ENCODE measurements around the gene NPB. TPM values are rescaled to one million over a fixed set of nuclear protein-coding genes. Genes with fewer than 3 reads are reported as not detected.

Gene NPB
- total RNA-seq, 1 donor = 0.10 TPM

GRCh38 chr17:81867170-81867990 is 34.7 kb upstream of the NPB start:
- Histone ChIP-seq H3K9me3 (ENCODE audit: low read depth, low read length) (no peaks in the 10 kb centered on the region), H3K4me3 (ENCODE audit: low read length) (no peak overlapping the region), H3K27me3 (ENCODE audit: insufficient read depth, low read length) (no peaks in the 10 kb centered on the region), H3K4me1 (ENCODE audit: insufficient read depth, low read length) (peaks cover 64% of the 10 kb centered on the region)

DNA sequence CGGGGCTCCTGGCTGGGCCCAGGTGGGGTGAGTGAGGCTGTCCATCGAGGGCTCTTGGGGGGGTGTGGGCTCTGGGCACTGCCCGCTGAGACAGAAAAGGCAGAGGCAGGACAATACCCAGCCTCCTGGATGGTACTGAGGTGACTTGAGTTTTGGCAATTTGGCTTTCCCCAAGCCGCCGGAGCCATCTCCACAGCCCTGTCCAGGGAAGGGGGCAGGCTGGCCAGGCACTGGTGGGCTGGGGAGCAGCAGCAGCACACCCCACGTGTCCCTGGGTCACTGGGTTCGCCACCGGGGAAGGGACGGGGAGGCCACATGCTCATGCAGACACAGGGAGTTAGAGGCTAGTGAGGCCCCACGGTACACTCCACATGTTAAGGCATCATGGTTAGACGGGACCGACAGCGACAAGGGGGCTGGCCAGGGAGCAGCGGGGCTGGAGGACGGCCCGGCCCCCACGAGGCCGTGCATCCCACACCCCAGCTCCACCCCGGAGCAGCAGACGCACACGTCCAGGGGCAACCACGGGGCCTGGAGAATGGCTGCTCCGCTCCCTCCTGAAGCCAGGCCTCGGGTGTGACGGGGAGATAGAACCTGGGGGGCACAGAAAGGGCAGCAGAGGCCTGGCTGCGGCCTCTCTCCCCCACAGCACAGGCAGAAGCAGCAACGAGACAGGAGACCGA is 33.9 kb upstream of the NPB start:
- Histone ChIP-seq H3K4me1 (ENCODE audit: insufficient read depth, low read length) (peaks cover 65% of the 10 kb centered on the region), H3K27me3 (ENCODE audit: insufficient read depth, low read length) (no peaks in the 10 kb centered on the region), H3K9me3 (ENCODE audit: low read depth, low read length) (no peaks in the 10 kb centered on the region), H3K4me3 (ENCODE audit: low read length) (no peak overlapping the region)

- Histone ChIP-seq H3K27me3 (ENCODE audit: insufficient read depth, low read length) (no peaks in the 10 kb centered on the region), H3K9me3 (ENCODE audit: low read depth, low read length) (no peaks in the 10 kb centered on the region), H3K4me1 (ENCODE audit: insufficient read depth, low read length) (peaks cover 61% of the 10 kb centered on the region), H3K4me3 (ENCODE audit: low read length) (no peak overlapping the region)
These were observed 33.3 kb upstream of the NPB start for GRCh38 chr17:81868674-81869220.

- peaks cover 61% of the 10 kb centered on the region for H3K4me1 ChIP-seq (ENCODE audit: insufficient read depth, low read length)
These were observed 32.6 kb upstream of the NPB start for GRCh38 chr17:81869221-81870130.

DNA sequence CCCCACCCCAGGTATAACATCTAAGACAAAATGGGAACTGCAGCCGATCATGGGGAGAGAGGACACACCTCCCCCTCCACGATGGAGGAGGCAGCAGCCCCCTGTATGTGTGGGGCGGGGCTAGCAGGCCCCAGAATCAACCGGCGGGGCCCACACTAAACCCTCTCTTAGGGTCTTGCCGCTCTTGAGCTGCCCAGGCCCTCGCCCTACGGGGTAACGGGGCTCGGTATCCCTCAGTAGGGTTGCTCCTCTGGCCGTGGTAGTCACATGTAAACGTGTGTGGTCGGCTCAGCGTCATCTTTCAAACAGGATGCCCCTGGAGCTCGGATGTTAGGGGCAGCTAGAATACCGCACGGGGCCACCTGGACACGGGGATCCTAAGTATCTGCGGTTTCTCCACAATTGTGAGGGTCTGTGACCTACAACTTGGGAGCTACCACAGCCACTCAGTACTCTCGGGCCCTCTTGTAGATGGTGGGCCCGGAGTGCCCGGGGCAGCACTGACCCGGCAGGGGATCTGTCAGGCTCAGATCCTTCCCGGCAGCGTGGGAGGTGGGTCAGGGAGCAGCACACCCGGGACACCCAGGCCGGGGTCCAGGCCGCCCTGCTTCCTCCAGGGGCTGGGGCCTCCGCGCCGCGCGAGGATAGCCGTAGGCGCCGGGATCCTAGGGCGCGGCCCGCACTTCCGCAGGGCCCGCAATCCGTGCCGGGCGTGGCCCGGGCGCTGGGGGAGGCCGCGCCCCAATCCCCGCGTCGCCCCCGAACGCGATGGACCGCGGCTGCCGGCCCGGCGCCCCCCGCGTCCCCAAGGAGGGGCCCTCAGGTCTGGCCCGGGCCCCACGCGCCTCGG is 31.7 kb upstream of the NPB start:
- Histone ChIP-seq H3K27me3 (ENCODE audit: insufficient read depth, low read length) (no peaks in the 10 kb centered on the region), H3K9me3 (ENCODE audit: low read depth, low read length) (no peaks in the 10 kb centered on the region), H3K4me3 (ENCODE audit: low read length) (peak overlapping the region; percentile 87), H3K4me1 (ENCODE audit: insufficient read depth, low read length) (peaks cover 61% of the 10 kb centered on the region)

More at GRCh38 chr17:81869221-81870130, 32.6 kb upstream of the NPB start:
- peak overlapping the region; percentile 87 for H3K4me3 ChIP-seq (ENCODE audit: low read length)
- H3K9me3 ChIP-seq (ENCODE audit: low read depth, low read length) = no peaks in the 10 kb centered on the region
- no peaks in the 10 kb centered on the region for H3K27me3 ChIP-seq (ENCODE audit: insufficient read depth, low read length)

GRCh38 chr17:81870981-81871386 is 31.1 kb upstream of the NPB start, which contains the start of gene ARHGDIA:
TSS of gene ARHGDIA (minus strand) at chr17:81871337. CDS start at chr17:81869930, 1,407 bp downstream.
- no peaks in the 10 kb centered on the region for H3K27me3 ChIP-seq (ENCODE audit: insufficient read depth, low read length)
- H3K4me3 ChIP-seq (ENCODE audit: low read length) = peak within 1 kb of the TSS; percentile 87
- no peaks in the 10 kb centered on the region for H3K9me3 ChIP-seq (ENCODE audit: low read depth, low read length)
- H3K4me1 ChIP-seq (ENCODE audit: insufficient read depth, low read length) = peaks cover 61% of the 10 kb centered on the region

DNA sequence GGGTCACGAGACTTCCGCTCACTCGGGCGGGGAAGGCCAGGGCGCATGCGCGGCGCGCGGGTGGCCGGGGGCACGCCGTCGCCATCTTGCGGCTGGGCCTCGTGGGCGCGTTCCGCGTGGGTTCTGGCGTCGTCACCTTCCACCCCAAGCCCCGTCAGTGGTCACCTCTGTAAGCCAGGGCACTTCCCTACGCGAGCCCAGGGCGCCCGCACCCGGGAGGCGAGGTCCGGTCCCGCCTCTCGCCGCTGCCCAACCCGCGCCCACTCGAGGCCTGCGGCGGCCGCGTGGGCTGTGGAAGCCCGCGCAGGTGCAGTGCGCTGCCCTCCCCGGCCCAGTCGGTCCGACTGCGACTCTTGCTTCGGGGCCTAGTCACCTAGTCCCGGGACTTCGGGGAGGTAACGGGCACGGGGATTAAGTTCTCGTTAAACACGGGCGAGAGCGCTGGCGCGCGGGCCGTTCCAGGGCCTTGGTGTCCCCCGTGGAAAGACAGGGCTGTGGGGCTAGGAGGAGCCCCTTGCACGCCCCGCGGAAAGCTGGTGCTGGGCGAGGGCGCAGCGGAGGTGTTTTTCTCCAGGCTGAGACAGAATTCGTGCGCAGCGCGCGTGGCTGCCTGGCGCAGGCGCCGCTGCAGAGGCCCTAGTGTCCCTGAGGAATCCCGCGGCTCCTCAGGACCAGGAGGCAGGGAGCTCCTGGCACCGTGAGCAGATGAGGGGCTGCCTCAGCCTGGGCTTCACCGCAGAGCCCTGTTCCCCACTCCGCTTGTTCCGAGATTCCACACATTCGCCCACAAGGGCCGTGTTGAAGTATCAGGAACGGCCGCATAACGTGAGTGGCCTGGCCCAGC is 30.4 kb upstream of the NPB start:
- Histone ChIP-seq H3K27me3 (ENCODE audit: insufficient read depth, low read length) (no peaks in the 10 kb centered on the region), H3K4me1 (ENCODE audit: insufficient read depth, low read length) (peaks cover 56% of the 10 kb centered on the region), H3K9me3 (ENCODE audit: low read depth, low read length) (no peaks in the 10 kb centered on the region), H3K4me3 (ENCODE audit: low read length) (peak overlapping the region; percentile 85)

- Histone ChIP-seq H3K4me3 (ENCODE audit: low read length) (no peak overlapping the region), H3K9me3 (ENCODE audit: low read depth, low read length) (no peaks in the 10 kb centered on the region), H3K27me3 (ENCODE audit: insufficient read depth, low read length) (no peaks in the 10 kb centered on the region), H3K4me1 (ENCODE audit: insufficient read depth, low read length) (peaks cover 7% of the 10 kb centered on the region)
These were observed 24.5 kb upstream of the NPB start for GRCh38 chr17:81877569-81877968.

- no peaks in the 10 kb centered on the region for H3K9me3 ChIP-seq (ENCODE audit: low read depth, low read length)
- no peak overlapping the region for H3K4me3 ChIP-seq (ENCODE audit: low read length)
These were observed 23.7 kb upstream of the NPB start for GRCh38 chr17:81878294-81878693.

DNA sequence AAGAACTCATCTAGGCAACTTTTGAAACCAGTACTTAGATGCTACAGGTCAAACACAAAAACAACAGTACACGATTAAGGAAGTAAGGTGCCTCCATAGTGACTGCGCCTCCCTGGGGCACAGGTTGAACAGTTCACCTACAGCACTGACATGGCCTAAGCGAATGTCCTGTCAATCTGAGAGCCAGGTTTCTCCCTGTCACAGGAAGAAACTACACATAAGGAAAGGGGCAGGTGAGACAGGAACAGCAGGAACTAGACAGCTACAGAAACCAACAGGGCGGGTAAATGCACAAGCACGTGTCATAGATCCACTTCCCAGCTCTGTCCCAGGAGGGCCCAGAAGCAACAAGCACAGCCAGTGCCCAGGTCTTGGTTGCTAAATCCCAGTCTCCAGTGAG is 22.9 kb upstream of the NPB start:
- H3K27me3 ChIP-seq (ENCODE audit: insufficient read depth, low read length) = no peaks in the 10 kb centered on the region
- no peaks in the 10 kb centered on the region for H3K9me3 ChIP-seq (ENCODE audit: low read depth, low read length)
- no peaks in the 10 kb centered on the region for H3K4me1 ChIP-seq (ENCODE audit: insufficient read depth, low read length)

More at GRCh38 chr17:81878294-81878693, 23.7 kb upstream of the NPB start:
- Histone ChIP-seq H3K27me3 (ENCODE audit: insufficient read depth, low read length) (no peaks in the 10 kb centered on the region), H3K4me1 (ENCODE audit: insufficient read depth, low read length) (no peaks in the 10 kb centered on the region)

GRCh38 chr17:81884520-81884919 is 17.5 kb upstream of the NPB start:
- H3K27me3 ChIP-seq (ENCODE audit: insufficient read depth, low read length) = no peaks in the 10 kb centered on the region
- no peaks in the 10 kb centered on the region for H3K9me3 ChIP-seq (ENCODE audit: low read depth, low read length)
- H3K4me3 ChIP-seq (ENCODE audit: low read length) = no peak overlapping the region
- no peaks in the 10 kb centered on the region for H3K4me1 ChIP-seq (ENCODE audit: insufficient read depth, low read length)

More for the DNA sequence above, 22.9 kb upstream of the NPB start:
- H3K4me3 ChIP-seq (ENCODE audit: low read length) = no peak overlapping the region

DNA sequence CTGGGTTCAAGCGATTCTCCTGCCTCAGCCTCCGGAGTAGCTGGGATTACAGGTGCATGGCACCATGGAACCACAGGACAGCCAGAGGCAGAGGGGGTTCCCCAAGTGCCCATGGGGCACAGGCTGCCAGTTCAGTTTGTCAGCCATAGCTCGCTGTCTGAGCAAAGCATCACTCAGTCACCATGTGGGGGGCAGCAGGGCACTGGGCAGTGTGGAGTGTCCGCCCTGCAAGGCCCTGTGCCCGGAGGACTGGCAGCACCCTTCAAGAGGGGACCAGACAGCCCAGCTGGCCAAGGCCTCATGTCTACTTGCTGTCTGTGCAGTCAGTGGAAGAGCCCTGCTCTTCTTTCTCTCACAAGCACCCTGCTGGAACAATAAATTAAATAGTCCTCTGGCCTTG is 17.1 kb upstream of the NPB start:
- Histone ChIP-seq H3K27me3 (ENCODE audit: insufficient read depth, low read length) (no peaks in the 10 kb centered on the region), H3K9me3 (ENCODE audit: low read depth, low read length) (no peaks in the 10 kb centered on the region), H3K4me1 (ENCODE audit: insufficient read depth, low read length) (peaks cover 4% of the 10 kb centered on the region), H3K4me3 (ENCODE audit: low read length) (no peak overlapping the region)

DNA sequence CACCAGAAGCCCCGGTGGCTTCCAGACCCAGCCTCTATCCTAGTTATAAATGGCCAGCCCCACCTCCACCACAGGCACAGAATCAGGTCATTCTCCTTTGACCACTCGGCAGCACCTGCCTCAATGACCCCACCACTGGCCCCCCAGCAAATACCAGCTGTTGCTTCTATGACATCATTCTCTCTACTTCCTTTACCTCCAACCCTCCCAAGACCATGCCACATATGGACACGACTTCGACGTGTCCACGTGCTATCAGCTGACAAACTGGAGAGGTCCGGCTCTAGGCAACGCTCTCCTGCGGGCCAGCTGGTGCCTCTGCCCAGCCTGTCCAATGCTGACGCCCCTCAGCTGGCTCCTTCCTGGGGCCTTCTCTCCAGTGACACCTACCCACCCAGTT is 16.6 kb upstream of the NPB start:
- H3K4me1 ChIP-seq (ENCODE audit: insufficient read depth, low read length) = peaks cover 9% of the 10 kb centered on the region
- no peaks in the 10 kb centered on the region for H3K27me3 ChIP-seq (ENCODE audit: insufficient read depth, low read length)
- H3K4me3 ChIP-seq (ENCODE audit: low read length) = no peak overlapping the region
- H3K9me3 ChIP-seq (ENCODE audit: low read depth, low read length) = no peaks in the 10 kb centered on the region

Data from mononuclear cell (primary cell).